GM21423 (cell line): ENCODE data around the gene CSMD2.
A peak's percentile ranks its signal among the peaks of the same experiment; 100 is the strongest.

Experiments used
- ATAC-seq: cut with Tn5 transposase; IDR thresholded peaks from one replicate; pipeline ENCODE4 v1.9.1; 2021; ENCODE audit warnings: mild to moderate bottlenecking, moderate library complexity; ENCODE audit not compliant: unreplicated experiment

CSMD2 gene

GRCh38 chr1:33471416-33471815 lies 693.6 kb downstream of the CSMD2 start:
- ATAC-seq, result no peak

DNA sequence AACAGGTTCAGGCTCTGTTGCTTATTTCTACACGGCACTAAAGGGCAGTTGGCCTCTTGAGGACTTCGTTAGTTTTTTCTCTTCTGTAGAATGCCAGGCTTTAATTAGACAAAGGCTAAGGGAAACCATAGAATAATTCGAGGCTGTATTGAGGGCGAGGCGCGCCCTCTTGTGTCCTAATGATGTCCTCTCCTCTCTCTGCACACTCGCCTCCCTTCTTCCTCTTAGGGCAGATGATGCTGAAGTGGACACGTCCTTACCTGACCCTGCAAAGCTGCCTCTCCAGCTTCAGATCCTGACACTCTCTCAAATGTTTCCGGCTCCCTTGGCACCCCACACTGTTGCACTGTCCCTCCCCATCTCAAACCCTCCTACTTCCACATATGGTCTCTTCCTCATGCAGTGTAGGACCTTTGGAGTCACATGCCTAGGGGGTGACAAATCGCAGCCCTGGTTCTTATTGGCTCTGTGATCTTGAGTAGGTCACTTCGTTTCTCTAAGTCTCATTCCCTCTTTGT lies 694.5 kb downstream of the CSMD2 start:
- ATAC-seq, result peak; percentile 30

DNA sequence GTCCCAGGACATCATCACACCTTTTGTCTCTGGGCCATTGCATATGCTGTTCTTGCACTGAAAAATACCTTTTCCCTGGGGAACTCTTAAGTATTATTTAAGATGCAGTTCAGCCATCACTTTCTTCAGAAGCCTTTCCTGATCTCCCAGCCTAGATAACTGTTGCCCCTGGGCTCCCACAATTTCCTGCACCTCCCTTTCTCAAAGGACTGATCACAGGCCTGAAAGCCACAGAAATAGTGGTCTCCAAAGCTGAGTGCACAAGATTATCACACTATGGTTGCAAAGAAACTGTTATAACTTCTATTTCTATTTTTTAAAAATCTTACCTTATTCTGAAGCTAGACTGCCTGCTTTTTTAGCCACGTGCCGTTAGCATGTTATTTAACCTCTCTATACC lies 695.3 kb downstream of the CSMD2 start:
- no peak for ATAC-seq

DNA sequence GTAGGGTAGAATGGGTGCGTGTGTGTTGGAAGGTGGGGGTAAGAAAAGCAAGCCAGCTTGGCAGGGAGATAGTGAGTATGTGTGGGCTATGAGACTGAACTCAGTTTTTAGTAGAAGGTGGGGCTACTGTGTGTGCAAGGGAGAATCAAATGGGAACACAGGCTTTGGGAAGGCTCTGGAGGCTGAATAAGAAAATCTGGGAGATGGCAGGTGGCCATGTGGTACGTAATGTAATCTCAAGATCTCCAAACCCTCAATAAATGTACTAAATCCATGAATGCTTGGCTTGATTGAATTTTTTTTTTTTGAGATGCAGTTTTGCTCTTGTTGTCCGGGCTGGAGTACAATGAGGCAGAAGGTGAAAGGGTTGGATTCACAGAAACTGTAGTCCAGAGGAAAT lies 696.1 kb downstream of the CSMD2 start:
- ATAC-seq, result no peak

- no peak for ATAC-seq
Measured at GRCh38 chr1:33468531-33468930, 696.5 kb downstream of the CSMD2 start.

DNA sequence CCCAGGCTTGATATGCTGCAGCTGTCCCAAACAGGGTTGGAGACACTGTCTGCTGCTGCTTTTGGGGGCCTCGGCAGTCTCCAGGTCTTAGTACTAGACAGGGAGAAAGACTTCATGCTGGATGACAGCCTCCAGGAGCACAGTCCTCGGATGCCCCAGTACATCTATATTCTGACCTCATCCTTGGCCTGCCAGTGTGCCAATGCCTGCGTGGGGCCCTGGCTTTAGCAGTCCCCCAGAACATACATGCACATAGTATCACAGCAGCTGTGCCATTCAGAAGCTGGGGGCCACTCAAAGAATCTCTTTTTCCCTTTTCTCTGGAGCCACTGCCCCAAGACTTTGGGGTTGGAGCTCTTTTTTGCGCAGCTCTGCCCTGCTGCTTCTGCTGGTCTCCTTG lies 697.0 kb downstream of the CSMD2 start:
- ATAC-seq, result no peak

DNA sequence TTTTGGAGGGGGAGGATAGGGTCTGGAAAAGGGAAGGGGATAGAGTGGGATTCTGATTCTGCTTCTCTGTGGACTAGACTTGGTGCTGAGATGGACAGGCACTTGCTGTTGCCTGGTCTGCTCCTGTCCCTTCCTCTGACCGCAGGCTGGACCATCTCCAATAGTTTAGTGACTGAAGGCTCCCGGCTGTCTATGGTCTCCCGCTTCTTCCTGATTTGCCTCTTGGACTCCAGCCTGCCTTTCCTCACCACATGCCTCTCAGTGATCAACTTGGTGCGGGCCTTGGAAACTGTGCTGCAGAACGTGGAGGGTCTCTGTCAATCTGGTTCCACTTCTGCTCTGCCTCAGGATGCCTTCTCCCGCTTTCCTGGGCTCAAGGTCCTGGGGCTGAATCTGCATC lies 698.9 kb downstream of the CSMD2 start:
- no peak for ATAC-seq

DNA sequence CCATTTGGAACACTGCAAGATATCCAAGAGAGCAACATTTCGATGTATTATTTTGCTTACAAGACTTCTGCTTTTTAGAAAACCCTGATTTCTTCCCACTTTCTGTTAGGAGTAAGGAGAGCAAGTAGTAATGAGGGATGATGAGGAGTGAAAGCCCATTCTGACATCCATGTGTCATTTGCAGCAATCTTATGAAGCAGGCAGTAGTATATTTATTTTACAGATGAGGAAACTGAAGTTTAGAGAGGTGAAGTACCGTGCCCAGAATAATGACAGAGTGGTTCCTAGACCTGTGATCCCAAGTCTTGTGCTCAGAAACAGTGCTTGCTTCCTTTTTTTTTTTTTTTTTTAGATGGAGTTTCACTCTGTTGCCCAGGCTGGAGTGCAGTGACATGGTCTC lies 699.7 kb downstream of the CSMD2 start:
- no peak for ATAC-seq

DNA sequence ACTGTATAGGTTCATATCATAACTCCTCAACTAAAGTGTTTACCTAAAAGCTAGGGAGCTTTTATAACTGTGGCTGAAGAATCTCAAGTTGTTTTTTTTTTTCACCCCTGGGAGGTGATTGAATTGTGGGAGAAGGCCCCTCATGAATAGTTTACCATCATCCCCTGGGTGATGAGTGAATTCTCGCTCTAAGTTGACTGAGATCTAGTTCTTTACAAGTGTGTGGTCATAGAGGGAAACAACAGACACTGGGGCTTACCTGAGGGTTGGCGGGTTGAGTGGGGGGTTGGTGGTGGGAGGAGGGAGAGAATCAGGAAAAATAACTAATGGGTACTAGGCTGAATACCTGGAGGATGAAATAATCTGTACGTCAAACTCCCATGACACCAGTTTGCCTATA lies 700.5 kb downstream of the CSMD2 start:
- ATAC-seq, result no peak
